Thoracic aorta (tissue), 2 donors: ENCODE data around the gene CUX1. TPM values are rescaled to one million over a fixed set of nuclear protein-coding genes. Genes with fewer than 3 reads are reported as not detected.

Source experiments
- ATAC-seq: fragments of 150-250 bp; one replicate; pipeline ENCODE4 v1.8.0; 2017; ENCODE audit warnings: low read depth; ENCODE audit not compliant: insufficient number of reproducible peaks, low FRiP score
- DNase-seq: peaks from one replicate; pipeline ENCODE4 v3.0.0-alpha.2; 2020; ENCODE audit warnings: low spot score
- H3K27ac ChIP-seq, 2 donors: fragments of 200-600 bp; sonication (generic); 1 replicate in 1 of 2; 2 replicates in 1 of 2; pipeline ENCODE4 v1.5.1; 2016; ENCODE audit warnings: mild to moderate bottlenecking in 2 of 2, moderate library complexity in 2 of 2
- H3K27me3 ChIP-seq: fragments of 200-600 bp; sonication (generic); replicated peaks from 2 replicates; pipeline ENCODE4 v1.6.0; 2016; ENCODE audit warnings: mild to moderate bottlenecking; ENCODE audit not compliant: insufficient read depth
- H3K36me3 ChIP-seq: fragments of 200-600 bp; sonication (generic); one replicate; pipeline ENCODE4 v1.5.1; 2016
- H3K4me1 ChIP-seq, 2 donors: fragments of 200-600 bp; sonication (generic); 1 replicate in 1 of 2; 2 replicates in 1 of 2; pipeline versions ENCODE4 v1.5.1 to v1.6.0; 2016; ENCODE audit warnings: low read depth in 2 of 2, mild to moderate bottlenecking in 1 of 2; ENCODE audit not compliant: control insufficient read depth in 1 of 2
- H3K4me3 ChIP-seq: fragments of 200-600 bp; sonication (generic); 2 replicates; pipeline ENCODE4 v1.5.1; 2016; ENCODE audit warnings: mild to moderate bottlenecking
- H3K9me3 ChIP-seq: fragments of 200-600 bp; sonication (generic); 2 replicates; pipeline ENCODE4 v1.5.1; 2016
- CTCF ChIP-seq: fragments of 200-600 bp; sonication (generic); IDR thresholded peaks from one replicate; pipeline ENCODE4 v1.5.1; 2019; ENCODE audit warnings: antibody characterized with exemption
- total RNA-seq, 2 donors: library from RNA; depleted of rRNA; stranded (reverse); fragments of >200 nt; gene quantifications; one replicate each; pipeline versions ENCODE4 v1.1.0 to v1.2.3, GENCODE V29; 2016

CUX1 gene
- total RNA-seq, 2 donors from 2014 or later: 85.0 to 179 TPM

GRCh38 chr7:101959342-101959741 lies 141.9 kb downstream of the CUX1 start:
- Histone ChIP-seq H3K4me1 (peaks cover 2 to 31% of the 10 kb centered on the region in 2 donors), H3K4me3 (no peak overlapping the region), H3K27ac (no peak overlapping the region), H3K9me3 (no peaks in the 10 kb centered on the region), H3K36me3 (no peaks in the 10 kb centered on the region), H3K27me3 (no peaks in the 10 kb centered on the region)
- DNase-seq (no peak), ATAC-seq (no peak)
- TF ChIP-seq CTCF: no peak

GRCh38 chr7:101959829-101960228 lies 142.4 kb downstream of the CUX1 start:
- H3K9me3 ChIP-seq: no peaks in the 10 kb centered on the region
- no peak overlapping the region for H3K4me3 ChIP-seq
- H3K27me3 ChIP-seq: no peaks in the 10 kb centered on the region
- peaks cover 0 to 26% of the 10 kb centered on the region in 2 donors for H3K4me1 ChIP-seq
- no peak overlapping the region for H3K27ac ChIP-seq
- no peak for DNase-seq
- H3K36me3 ChIP-seq: no peaks in the 10 kb centered on the region
- TF ChIP-seq CTCF: no peak
- no peak for ATAC-seq

- no peak overlapping the region for H3K27ac ChIP-seq
Measured at GRCh38 chr7:101960323-101960722, 142.9 kb downstream of the CUX1 start.

GRCh38 chr7:101960985-101961708 lies 143.7 kb downstream of the CUX1 start:
- peaks cover 0 to 18% of the 10 kb centered on the region in 2 donors for H3K4me1 ChIP-seq
- no peak overlapping the region for H3K4me3 ChIP-seq
- no peaks in the 10 kb centered on the region for H3K9me3 ChIP-seq
- DNase-seq: no peak
- no peaks in the 10 kb centered on the region for H3K36me3 ChIP-seq
- ATAC-seq: no peak
- no peak for TF ChIP-seq CTCF
- H3K27me3 ChIP-seq: no peaks in the 10 kb centered on the region
- H3K27ac ChIP-seq: no peak overlapping the region

More at GRCh38 chr7:101960323-101960722, 142.9 kb downstream of the CUX1 start:
- ATAC-seq (no peak), DNase-seq (no peak)
- no peaks in the 10 kb centered on the region for H3K36me3 ChIP-seq
- no peaks in the 10 kb centered on the region for H3K27me3 ChIP-seq
- no peak for TF ChIP-seq CTCF
- H3K4me3 ChIP-seq: no peak overlapping the region
- no peaks in the 10 kb centered on the region for H3K9me3 ChIP-seq
- H3K4me1 ChIP-seq: peaks cover 0 to 21% of the 10 kb centered on the region in 2 donors

GRCh38 chr7:101961811-101962210 lies 144.4 kb downstream of the CUX1 start:
- Histone ChIP-seq H3K4me1 (peaks cover 0 to 18% of the 10 kb centered on the region in 2 donors), H3K27ac (no peak overlapping the region), H3K27me3 (no peaks in the 10 kb centered on the region), H3K9me3 (no peaks in the 10 kb centered on the region), H3K4me3 (no peak overlapping the region), H3K36me3 (no peaks in the 10 kb centered on the region)
- TF ChIP-seq CTCF: no peak
- DNase-seq: no peak
- no peak for ATAC-seq
